HepG2 (cell line): Measurements from ENCODE around the gene UNKL. TPM values are rescaled to one million over a fixed set of nuclear protein-coding genes. Genes with fewer than 3 reads are reported as not detected.

Experiments used
- ARNT ChIP-seq: fragments of 450-650 bp; IDR thresholded peaks from 2 replicates; pipeline ENCODE4 v1.6.1; 2017
- ATF6 ChIP-seq: sonication (generic); formaldehyde crosslinking; conservative IDR thresholded peaks from 2 replicates; pipeline ENCODE4 v1.4.0; 2020; ENCODE audit warnings: missing genetic modification reagents
- ATF7-NPFF ChIP-seq: sonication (generic); formaldehyde crosslinking; IDR thresholded peaks from 2 replicates; pipeline ENCODE4 v1.8.1; 2023; ENCODE audit warnings: mild to moderate bottlenecking, low read depth, missing genetic modification reagents, moderate library complexity
- ATM ChIP-seq: fragments of 450-650 bp; IDR thresholded peaks from 2 replicates; pipeline ENCODE4 v1.7.1; 2017; ENCODE audit warnings: mild to moderate bottlenecking, borderline replicate concordance
- BHLHE40 ChIP-seq: IDR thresholded peaks from 2 replicates; pipeline ENCODE4 v1.6.1; 2011; ENCODE audit warnings: low read length, improper control_type of control experiment
- CBFB ChIP-seq: sonication (generic); formaldehyde crosslinking; IDR thresholded peaks from 2 replicates; pipeline ENCODE4 v1.4.0; 2020; ENCODE audit warnings: missing genetic modification reagents
- DR1 ChIP-seq: sonication (generic); formaldehyde crosslinking; IDR thresholded peaks from 2 replicates; pipeline ENCODE4 v1.8.0; 2021; ENCODE audit warnings: mild to moderate bottlenecking, missing genetic modification reagents, inconsistent platforms
- ESRRA ChIP-seq: sonication (generic); formaldehyde crosslinking; IDR thresholded peaks from 2 replicates; pipeline ENCODE4 v1.5.1; 2020; ENCODE audit warnings: mild to moderate bottlenecking, low read depth, missing genetic modification reagents
- EZH2 ChIP-seq: conservative IDR thresholded peaks from 2 replicates; pipeline ENCODE4 v1.6.1; 2012; ENCODE audit warnings: mild to moderate bottlenecking, low read depth, low read length, moderate library complexity
- GPBP1L1 ChIP-seq: sonication (generic); formaldehyde crosslinking; IDR thresholded peaks from 2 replicates; pipeline ENCODE4 v1.5.0; 2020; ENCODE audit warnings: mild to moderate bottlenecking, missing genetic modification reagents
- KMT2B ChIP-seq: IDR thresholded peaks from 2 replicates; pipeline ENCODE4 v1.6.1; 2016; ENCODE audit warnings: missing genetic modification reagents, missing compliant biosample characterization
- NR2F1 ChIP-seq, 2 experiments: fragments of 450-650 bp in 1 of 2; formaldehyde crosslinking in 1 of 2; IDR thresholded peaks; 2 replicates each; pipeline versions ENCODE4 v1.5.0 to v1.6.1; 2016 to 2020; ENCODE audit warnings: mild to moderate bottlenecking in 1 of 2, missing compliant biosample characterization in 1 of 2, missing genetic modification reagents in 1 of 2, moderate library complexity in 1 of 2
- PHF8 ChIP-seq: sonication (generic); formaldehyde crosslinking; IDR thresholded peaks from 2 replicates; pipeline ENCODE4 v1.5.0; 2020; ENCODE audit warnings: missing genetic modification reagents
- PPARG ChIP-seq: conservative IDR thresholded peaks from 2 replicates; pipeline ENCODE4 v1.6.1; 2016; ENCODE audit warnings: missing biosample characterization, missing genetic modification reagents
- RARG ChIP-seq: sonication (generic); formaldehyde crosslinking; IDR thresholded peaks from 2 replicates; pipeline ENCODE4 v1.4.0; 2020; ENCODE audit warnings: low read depth, mild to moderate bottlenecking, missing genetic modification reagents
- TMF1 ChIP-seq: sonication (generic); formaldehyde crosslinking; IDR thresholded peaks from 2 replicates; pipeline ENCODE4 v1.8.1; 2022; ENCODE audit warnings: low read depth, missing genetic modification reagents
- TRIM22 ChIP-seq: fragments of 450-650 bp; IDR thresholded peaks from 2 replicates; pipeline ENCODE4 v1.6.1; 2017
- YY1 ChIP-seq: IDR thresholded peaks from 2 replicates; pipeline ENCODE4 v1.6.1; 2011; ENCODE audit warnings: low read length, low read depth, moderate library complexity, mild to moderate bottlenecking; ENCODE audit not compliant: insufficient read depth, insufficient replicate concordance
- ZC3H4 ChIP-seq: sonication (generic); formaldehyde crosslinking; IDR thresholded peaks from 2 replicates; pipeline ENCODE4 v1.4.0; 2020; ENCODE audit warnings: missing genetic modification reagents, borderline replicate concordance
- ZIK1 ChIP-seq: sonication (generic); formaldehyde crosslinking; IDR thresholded peaks from 2 replicates; pipeline ENCODE4 v1.5.0; 2020; ENCODE audit warnings: mild to moderate bottlenecking, low read depth, missing genetic modification reagents, borderline replicate concordance
- ZNF138 ChIP-seq: sonication (generic); formaldehyde crosslinking; IDR thresholded peaks from 2 replicates; pipeline ENCODE4 v1.5.0; 2020; ENCODE audit warnings: mild to moderate bottlenecking, low read depth, missing genetic modification reagents
- ZNF30 ChIP-seq: sonication (generic); formaldehyde crosslinking; IDR thresholded peaks from 2 replicates; pipeline ENCODE4 v1.5.0; 2020; ENCODE audit warnings: mild to moderate bottlenecking, missing genetic modification reagents
- ZNF484 ChIP-seq: sonication (generic); formaldehyde crosslinking; IDR thresholded peaks from 2 replicates; pipeline ENCODE4 v1.5.1; 2020; ENCODE audit warnings: mild to moderate bottlenecking, low read depth, missing genetic modification reagents, borderline replicate concordance
- ZNF629 ChIP-seq: sonication (generic); formaldehyde crosslinking; conservative IDR thresholded peaks from 2 replicates; pipeline ENCODE4 v1.5.0; 2020; ENCODE audit warnings: missing genetic modification reagents
- ZNF879 ChIP-seq: sonication (generic); formaldehyde crosslinking; IDR thresholded peaks from 2 replicates; pipeline ENCODE4 v1.8.1; 2023; ENCODE audit warnings: missing genetic modification reagents
- polyA plus RNA-seq, 8 experiments: library from polyadenylated mRNA; depleted of rRNA in 3 of 8; stranded (reverse) in 7 of 8; unstranded in 1 of 8; fragments of >200 nt; fragmentation: Illumina TruSeq in 4 of 8; extraction: Trizol in 4 of 8; gene quantifications; 2 replicates each; pipeline versions ENCODE4 v1.2.1 to v1.2.3, GENCODE V29; 2011 to 2016; ENCODE audit warnings: low read depth in 4 of 8, missing spikeins in 1 of 8, mixed read lengths in 1 of 8; ENCODE audit not compliant: insufficient read depth in 1 of 8
- total RNA-seq, 5 experiments: library from RNA; depleted of rRNA; stranded (reverse); fragments of >200 nt; fragmentation: Illumina TruSeq; extraction: Trizol; gene quantifications; 2 replicates each; pipeline ENCODE4 v1.2.3, GENCODE V29; 2016; ENCODE audit warnings: low read depth in 1 of 5

Gene UNKL
- total and polyA plus RNA-seq, 2 of the 13 experiments (the other 11 are each of a cell fraction or from before 2014, with no cell fraction given), result 10.4 to 17.6 TPM

GRCh38 chr16:1351582-1352362 is 62.7 kb downstream of the UNKL start, which contains the start of the genes GNPTG and TSR3 (continued):
- no peak for TF ChIP-seq GPBP1L1 (CRISPR knock-in tag)
- TF ChIP-seq RARG (CRISPR knock-in tag), result no peak
- TF ChIP-seq ARNT, result no peak
- TF ChIP-seq CBFB (CRISPR knock-in tag), result peak; percentile 84
- peak; percentile 45; the same call in 1 of the 2 replicates for TF ChIP-seq TMF1
- no peak for TF ChIP-seq ZC3H4 (CRISPR knock-in tag)
- TF ChIP-seq DR1, result no peak; the same call in 1 of the 2 replicates
- no peak for TF ChIP-seq ATM
- no peak for TF ChIP-seq ZNF484
- TF ChIP-seq ZNF138, result no peak
- TF ChIP-seq ESRRA (CRISPR knock-in tag), result 0 out of 2 replicates have a peak, but pooled peaks have one; percentile 68
- TF ChIP-seq YY1, result peak; percentile 98
- no peak for TF ChIP-seq ATF6 (CRISPR knock-in tag)
- TF ChIP-seq ATF7-NPFF (CRISPR knock-in tag), result peak; percentile 23
- TF ChIP-seq ZNF629 (CRISPR knock-in tag), result 0 out of 2 replicates have a peak, but pooled peaks have one; percentile 18
- no peak for TF ChIP-seq TRIM22
- no peak for TF ChIP-seq NR2F1 (CRISPR knock-in tag; IDR thresholded peaks at IDR 0.05)
- TF ChIP-seq BHLHE40, result peak; percentile 94
- no peak for TF ChIP-seq EZH2
- no peak; the same call in 1 of the 2 replicates for TF ChIP-seq PPARG (CRISPR knock-in tag)
- peak; percentile 63; the same call in 1 of the 2 replicates for TF ChIP-seq KMT2B (CRISPR knock-in tag)
- TF ChIP-seq ZIK1 (CRISPR knock-in tag), result no peak
- TF ChIP-seq ZNF879 (CRISPR knock-in tag), result peak; percentile 85; the same call in 1 of the 2 replicates
- peak; percentile 73 for TF ChIP-seq PHF8 (CRISPR knock-in tag)
- no peak for TF ChIP-seq ZNF30
